ENCODE data around the gene SHROOM4. TPM values are rescaled to one million over a fixed set of nuclear protein-coding genes. Genes with fewer than 3 reads are reported as not detected.

Gene SHROOM4
- total and polyA plus RNA-seq, 9 of the 15 experiments (the other 6 are each of a cell fraction or from before 2014, with no cell fraction given), result not detected

- Histone ChIP-seq H3K4me1 (replicated peaks in 1 of 2; ENCODE audit: control insufficient read depth in 2 of 2, insufficient read depth in 2 of 2, low read length in 2 of 2) (no peaks in the 10 kb centered on the region; a peak in 1 of 5 replicates), H3K27ac (ENCODE audit: extremely low read depth, low read depth, low read length) (no peak overlapping the region), H3K79me2 (ENCODE audit: control insufficient read depth, insufficient read depth, low read length) (no peaks in the 10 kb centered on the region), H3K9me3 (replicated peaks; ENCODE audit: control insufficient read depth, insufficient read depth, low read depth, low read length) (no peaks in the 10 kb centered on the region), H3K4me3 (no peak overlapping the region), H2AFZ (ENCODE audit: low read depth, low read length) (no peak overlapping the region), H4K20me1 (replicated peaks; ENCODE audit: control insufficient read depth, insufficient read depth, low read length) (no peaks in the 10 kb centered on the region), H3K4me2 (ENCODE audit: insufficient read depth, low read length) (no peak overlapping the region), H3K9ac (ENCODE audit: insufficient read depth in 1 of 2, low read depth in 2 of 2, low read length in 2 of 2) (no peak overlapping the region), H3K9me1 (ENCODE audit: control insufficient read depth, insufficient read depth, low read length) (no peaks in the 10 kb centered on the region), H3K36me3 (ENCODE audit: control insufficient read depth, insufficient read depth, low read length) (no peaks in the 10 kb centered on the region), H3K27me3 (ENCODE audit: control insufficient read depth in 2 of 2, insufficient read depth in 2 of 2, low read length in 2 of 2) (peaks cover 0 to 18% of the 10 kb centered on the region in 2 experiments; a peak in 2 of 5 replicates)
- intact Hi-C loops (cut with micrococcal nuclease) (no loop called here), in situ Hi-C loops (cut with MboI) (no loop called here)
- BruUV-seq (replicated peaks), result no TSS peak
- WGBS (ENCODE audit: insufficient coverage, low coverage, missing lambda C conversion rate), result 5% methylated on average over 6 of the region's 6 CpGs
- no peak for TF ChIP-seq ZBTB33 (CRISPR knock-in tag; IDR thresholded peaks at IDR 0.05)
- TF ChIP-seq EP400 (IDR thresholded peaks at IDR 0.05), result no peak
- TF ChIP-seq OTX1 (CRISPR knock-in tag; IDR thresholded peaks at IDR 0.05), result no peak
- no peak for TF ChIP-seq NFYB (IDR thresholded peaks at IDR 0.05; ENCODE audit: extremely low read depth, insufficient read length)
- no peak for TF ChIP-seq TEAD2 (tag; IDR thresholded peaks at IDR 0.05)
- TF ChIP-seq ATF7 (IDR thresholded peaks at IDR 0.05), result no peak
- no peak for TF ChIP-seq SLC30A9 (CRISPR knock-in tag; IDR thresholded peaks at IDR 0.05)
- TF ChIP-seq SPI1 (IDR thresholded peaks at IDR 0.05; ENCODE audit: borderline replicate concordance, low read depth, low read length), result no peak
- TF ChIP-seq NEUROD1 (IDR thresholded peaks at IDR 0.05; ENCODE audit: borderline replicate concordance, low read depth, low read length, partially characterized antibody), result no peak
- no peak for TF ChIP-seq ZNF3 (CRISPR knock-in tag; IDR thresholded peaks at IDR 0.05)
- ChIA-PET POLR2A (no interaction called here), CTCF (ENCODE audit: low intra/inter-chr PET ratio) (no interaction called here)
- DNase-seq (ENCODE audit: extremely low read depth in 1 of 4, low spot score in 3 of 4) (no peak), FAIRE-seq (no peak), ATAC-seq (no peak)
These were observed 707 bp upstream of the SHROOM4 start for GRCh38 chrX:50814701-50815100.

Data from K562 (cell line).